ENCODE data around the gene SETSIP. TPM values are rescaled to one million over a fixed set of nuclear protein-coding genes. Genes with fewer than 3 reads are reported as not detected.
"Not testable (repeated sequence)": the region's sequence is repeated elsewhere in the genome, so short reads cannot be mapped to it uniquely, and the experiment has no call there.

SETSIP gene
- total and polyA plus RNA-seq, 4 donors, result 0.10 TPM; not detected in 3

DNA sequence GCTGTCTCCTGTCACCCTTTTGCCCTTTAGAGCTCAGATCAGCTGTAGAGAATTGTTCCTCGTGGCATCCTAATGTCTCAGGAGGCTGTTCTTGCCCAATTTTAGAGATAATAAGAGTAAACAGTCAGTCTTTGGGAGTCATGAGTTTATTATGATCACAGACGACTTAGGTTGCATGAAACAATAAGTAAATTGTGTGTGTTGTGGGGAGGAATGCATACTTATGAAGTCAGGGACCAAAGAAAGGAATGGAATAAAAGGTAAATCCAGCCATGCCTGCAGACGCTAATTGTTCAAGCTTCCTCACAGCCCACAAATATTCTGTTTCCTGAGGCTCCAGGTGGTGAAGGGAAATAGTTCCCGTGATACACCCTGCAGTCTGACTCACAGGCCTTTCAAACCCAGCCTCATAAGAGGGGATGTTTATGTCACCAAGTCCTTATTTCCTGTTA is 44.5 kb downstream of the SETSIP start:
- Histone ChIP-seq H3K4me3 (no peak overlapping the region), H3K9me3 (ENCODE audit: control insufficient read depth in 4 of 4, insufficient read depth in 3 of 4, low read length in 3 of 4) (no peaks in the 10 kb centered on the region), H3K36me3 (ENCODE audit: control insufficient read depth in 4 of 4, insufficient read depth in 4 of 4, low read length in 4 of 4) (no peaks in the 10 kb centered on the region), H3K27me3 (ENCODE audit: control insufficient read depth in 3 of 3, insufficient read depth in 3 of 3, low read length in 2 of 3) (peaks cover 0 to 6% (median 0%) of the 10 kb centered on the region in 3 donors), H3K27ac (ENCODE audit: low read depth in 1 of 2, low read length in 1 of 2) (peak overlapping the region in 1 of 2 donors; percentile 80), H3K4me1 (ENCODE audit: control insufficient read depth in 5 of 5, insufficient read depth in 5 of 5, low read length in 5 of 5) (peaks cover 0 to 5% (median 3%) of the 10 kb centered on the region in 5 donors), H3K9ac (ENCODE audit: insufficient read depth in 1 of 2, low read length in 2 of 2) (peak overlapping the region in 1 of 2 donors; percentile 34)
- WGBS, 2 donors, result 15 to 25% methylated on average over 4 of the region's 4 CpGs
- TF ChIP-seq, protein P1, sequence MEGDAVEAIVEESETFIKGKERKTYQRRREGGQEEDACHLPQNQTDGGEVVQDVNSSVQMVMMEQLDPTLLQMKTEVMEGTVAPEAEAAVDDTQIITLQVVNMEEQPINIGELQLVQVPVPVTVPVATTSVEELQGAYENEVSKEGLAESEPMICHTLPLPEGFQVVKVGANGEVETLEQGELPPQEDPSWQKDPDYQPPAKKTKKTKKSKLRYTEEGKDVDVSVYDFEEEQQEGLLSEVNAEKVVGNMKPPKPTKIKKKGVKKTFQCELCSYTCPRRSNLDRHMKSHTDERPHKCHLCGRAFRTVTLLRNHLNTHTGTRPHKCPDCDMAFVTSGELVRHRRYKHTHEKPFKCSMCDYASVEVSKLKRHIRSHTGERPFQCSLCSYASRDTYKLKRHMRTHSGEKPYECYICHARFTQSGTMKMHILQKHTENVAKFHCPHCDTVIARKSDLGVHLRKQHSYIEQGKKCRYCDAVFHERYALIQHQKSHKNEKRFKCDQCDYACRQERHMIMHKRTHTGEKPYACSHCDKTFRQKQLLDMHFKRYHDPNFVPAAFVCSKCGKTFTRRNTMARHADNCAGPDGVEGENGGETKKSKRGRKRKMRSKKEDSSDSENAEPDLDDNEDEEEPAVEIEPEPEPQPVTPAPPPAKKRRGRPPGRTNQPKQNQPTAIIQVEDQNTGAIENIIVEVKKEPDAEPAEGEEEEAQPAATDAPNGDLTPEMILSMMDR (IDR thresholded peaks at IDR 0.05; ENCODE audit: control extremely low read depth, extremely low read depth), result no peak
- DNase-seq (peak in 2 of 3 donors; percentile 31 to 60), ATAC-seq (ENCODE audit: insufficient read depth, low FRiP score) (no peak)

DNA sequence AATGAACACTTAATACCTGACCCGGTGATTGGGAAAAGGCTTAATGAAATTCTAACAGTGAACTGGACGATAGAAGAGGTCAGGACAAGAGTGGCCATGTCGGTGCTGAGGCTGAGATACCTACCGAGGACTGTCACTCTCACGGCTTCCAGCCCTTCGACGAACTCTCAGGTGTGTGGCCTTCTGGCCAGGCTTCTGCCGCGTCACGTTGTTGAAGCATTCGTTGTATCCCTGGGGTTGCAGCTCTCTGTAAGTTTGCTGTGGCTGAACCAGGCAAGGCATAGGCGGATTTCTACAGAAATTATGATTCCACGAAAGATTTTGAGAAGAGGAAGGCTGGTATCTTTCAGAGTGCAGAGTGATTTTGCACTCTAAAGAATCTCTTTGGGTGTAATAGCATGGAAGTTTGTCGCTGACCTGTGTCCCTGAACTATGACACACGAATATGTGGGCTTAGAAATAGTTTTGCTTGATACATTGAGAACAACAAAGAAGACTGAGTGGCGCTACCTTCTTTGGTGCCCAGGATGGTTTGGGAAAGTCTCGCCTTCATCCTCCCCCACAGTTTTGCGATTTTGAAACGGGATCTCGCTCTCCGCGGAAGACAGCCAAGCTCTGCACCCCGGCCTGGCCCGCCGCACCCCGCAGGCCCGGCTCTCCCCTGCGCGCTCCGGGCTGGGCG is 45.8 kb downstream of the SETSIP start:
- Histone ChIP-seq H3K27ac (ENCODE audit: low read depth in 1 of 2, low read length in 1 of 2) (no peak overlapping the region), H3K9me3 (ENCODE audit: control insufficient read depth in 4 of 4, insufficient read depth in 3 of 4, low read length in 3 of 4) (no peaks in the 10 kb centered on the region), H3K36me3 (ENCODE audit: control insufficient read depth in 4 of 4, insufficient read depth in 4 of 4, low read length in 4 of 4) (no peaks in the 10 kb centered on the region), H3K4me1 (ENCODE audit: control insufficient read depth in 5 of 5, insufficient read depth in 5 of 5, low read length in 5 of 5) (peaks cover 0 to 5% (median 3%) of the 10 kb centered on the region in 5 donors), H3K4me3 (peak overlapping the region; percentile 55), H3K27me3 (ENCODE audit: control insufficient read depth in 3 of 3, insufficient read depth in 3 of 3, low read length in 2 of 3) (peaks cover 0 to 6% (median 0%) of the 10 kb centered on the region in 3 donors), H3K9ac (ENCODE audit: insufficient read depth in 1 of 2, low read length in 2 of 2) (peak overlapping the region in 1 of 2 donors; percentile 26)
- ATAC-seq (ENCODE audit: insufficient read depth, low FRiP score) (no peak), DNase-seq (peak; percentile 13 to 24 (median 14))
- WGBS, 2 donors, result 41 to 43% methylated on average over 31 of the region's 31 CpGs
- TF ChIP-seq, protein P1 (IDR thresholded peaks at IDR 0.05; ENCODE audit: control extremely low read depth, extremely low read depth), result no peak

DNA sequence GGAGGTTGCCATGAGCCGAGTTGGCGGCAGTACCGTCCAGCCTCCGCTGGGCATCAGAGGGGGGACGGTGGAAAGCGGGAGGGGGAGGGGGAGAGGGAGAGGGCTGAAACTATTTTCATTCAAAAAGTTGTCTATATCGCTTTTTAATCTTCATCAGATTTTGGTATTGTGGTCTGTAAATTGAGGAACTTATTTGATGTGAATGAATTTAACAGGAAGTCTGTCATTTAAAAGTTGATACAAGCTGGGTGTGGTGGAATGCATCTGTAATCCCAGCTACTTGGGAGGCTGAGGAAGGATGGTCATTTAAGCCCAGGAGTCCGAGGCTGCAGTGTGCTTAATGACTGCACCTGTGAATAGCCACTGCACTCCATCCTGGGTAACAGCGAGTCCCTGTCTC is 48.4 kb downstream of the SETSIP start:
- H3K27ac ChIP-seq (ENCODE audit: low read depth in 1 of 2, low read length in 1 of 2), result no peak overlapping the region
- WGBS, 2 donors, result 75 to 86% methylated on average over 9 of the region's 9 CpGs
- DNase-seq (no peak), ATAC-seq (ENCODE audit: insufficient read depth, low FRiP score) (no peak)
- peaks cover 0 to 5% (median 3%) of the 10 kb centered on the region in 5 donors for H3K4me1 ChIP-seq (ENCODE audit: control insufficient read depth in 5 of 5, insufficient read depth in 5 of 5, low read length in 5 of 5)
- peaks cover 0 to 1% (median 0%) of the 10 kb centered on the region in 4 donors for H3K9me3 ChIP-seq (ENCODE audit: control insufficient read depth in 4 of 4, insufficient read depth in 3 of 4, low read length in 3 of 4)
- no peak overlapping the region for H3K9ac ChIP-seq (ENCODE audit: insufficient read depth in 1 of 2, low read length in 2 of 2)
- no peaks in the 10 kb centered on the region for H3K36me3 ChIP-seq (ENCODE audit: control insufficient read depth in 4 of 4, insufficient read depth in 4 of 4, low read length in 4 of 4)
- TF ChIP-seq, protein P1 (IDR thresholded peaks at IDR 0.05; ENCODE audit: control extremely low read depth, extremely low read depth), result no peak
- H3K27me3 ChIP-seq (ENCODE audit: control insufficient read depth in 3 of 3, insufficient read depth in 3 of 3, low read length in 2 of 3), result peaks cover 0 to 6% (median 0%) of the 10 kb centered on the region in 3 donors
- no peak overlapping the region for H3K4me3 ChIP-seq

DNA sequence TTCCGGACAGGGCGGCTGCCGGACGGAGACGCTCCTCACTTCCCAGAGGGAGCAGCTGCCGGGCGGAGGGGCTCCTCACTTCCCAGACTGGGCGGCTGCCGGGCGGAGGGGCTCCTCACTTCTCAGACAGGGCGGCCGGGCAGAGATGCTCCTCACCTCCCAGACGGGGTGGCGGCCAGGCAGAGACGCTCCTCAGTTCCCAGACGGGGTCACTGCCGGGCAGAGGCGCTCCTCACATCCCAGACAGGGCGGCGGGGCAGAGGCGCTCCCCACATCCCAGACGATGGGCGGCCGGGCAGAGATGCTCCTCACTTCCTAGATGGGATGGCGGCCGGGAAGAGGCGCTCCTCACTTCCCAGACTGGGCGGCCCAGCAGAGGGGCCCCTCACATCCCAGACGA is 49.2 kb downstream of the SETSIP start:
- not testable (repeated sequence) for H3K9ac ChIP-seq (ENCODE audit: insufficient read depth in 1 of 2, low read length in 2 of 2); H3K4me1 ChIP-seq (ENCODE audit: control insufficient read depth in 5 of 5, insufficient read depth in 5 of 5, low read length in 5 of 5); DNase-seq; H3K27ac ChIP-seq (ENCODE audit: low read depth in 1 of 2, low read length in 1 of 2); ATAC-seq (ENCODE audit: insufficient read depth, low FRiP score); H3K27me3 ChIP-seq (ENCODE audit: control insufficient read depth in 3 of 3, insufficient read depth in 3 of 3, low read length in 2 of 3); H3K9me3 ChIP-seq (ENCODE audit: control insufficient read depth in 4 of 4, insufficient read depth in 3 of 4, low read length in 3 of 4); H3K36me3 ChIP-seq (ENCODE audit: control insufficient read depth in 4 of 4, insufficient read depth in 4 of 4, low read length in 4 of 4); H3K4me3 ChIP-seq
- 97% methylated on average over 22 to 29 of the region's 29 CpGs for WGBS, 2 donors

Other genes with a start within 250 kb of the SETSIP start
- 10 to 100 TPM; 39.3 to 99.6 TPM for gene TGFBR3, start 189.3 kb downstream of the SETSIP start, total RNA-seq
- 10 to 100 TPM; 13.1 to 13.8 TPM for gene TGFBR3, start 189.3 kb downstream of the SETSIP start, polyA plus RNA-seq
- gene BRDT, start 126.0 kb downstream of the SETSIP start, total RNA-seq, result under 1 TPM in 1 of 2 donors, not detected in 1; 0.15 TPM
- gene BRDT, start 126.0 kb downstream of the SETSIP start, polyA plus RNA-seq, result not detected
- gene EPHX4, start 45.4 kb downstream of the SETSIP start, total RNA-seq, result 1 to 10 TPM in 1 of 2 donors, under 1 TPM in 1; 0.40 to 1.2 TPM
- under 1 TPM; 0.26 to 0.64 TPM for gene EPHX4, start 45.4 kb downstream of the SETSIP start, polyA plus RNA-seq
- 10 to 100 TPM in 1 of 2 donors, 1 to 10 TPM in 1; 3.0 to 14.1 TPM for gene BTBD8, start 4.9 kb upstream of the SETSIP start, total RNA-seq
- gene BTBD8, start 4.9 kb upstream of the SETSIP start, polyA plus RNA-seq, result 1 to 10 TPM in 1 of 2 donors, under 1 TPM in 1; 0.58 to 1.2 TPM
- gene C1orf146, start 142.5 kb upstream of the SETSIP start, total RNA-seq, result not detected
- not detected for gene C1orf146, start 142.5 kb upstream of the SETSIP start, polyA plus RNA-seq
- 10 to 100 TPM in 1 of 2 donors, 1 to 10 TPM in 1; 5.6 to 13.4 TPM for gene GLMN, start 223.6 kb upstream of the SETSIP start, total RNA-seq
- 10 to 100 TPM in 1 of 2 donors, 1 to 10 TPM in 1; 3.9 to 20.6 TPM for gene GLMN, start 223.6 kb upstream of the SETSIP start, polyA plus RNA-seq
- gene RPAP2, start 223.6 kb upstream of the SETSIP start, total RNA-seq, result 10 to 100 TPM; 14.4 to 24.5 TPM
- gene RPAP2, start 223.6 kb upstream of the SETSIP start, polyA plus RNA-seq, result 1 to 10 TPM; 5.0 to 6.5 TPM